ENCODE data around the gene ZBTB24. TPM values are rescaled to one million over a fixed set of nuclear protein-coding genes. Genes with fewer than 3 reads are reported as not detected.

Gene ZBTB24
- total RNA-seq, 1 experiment from 2014 or later, result 21.5 TPM

DNA sequence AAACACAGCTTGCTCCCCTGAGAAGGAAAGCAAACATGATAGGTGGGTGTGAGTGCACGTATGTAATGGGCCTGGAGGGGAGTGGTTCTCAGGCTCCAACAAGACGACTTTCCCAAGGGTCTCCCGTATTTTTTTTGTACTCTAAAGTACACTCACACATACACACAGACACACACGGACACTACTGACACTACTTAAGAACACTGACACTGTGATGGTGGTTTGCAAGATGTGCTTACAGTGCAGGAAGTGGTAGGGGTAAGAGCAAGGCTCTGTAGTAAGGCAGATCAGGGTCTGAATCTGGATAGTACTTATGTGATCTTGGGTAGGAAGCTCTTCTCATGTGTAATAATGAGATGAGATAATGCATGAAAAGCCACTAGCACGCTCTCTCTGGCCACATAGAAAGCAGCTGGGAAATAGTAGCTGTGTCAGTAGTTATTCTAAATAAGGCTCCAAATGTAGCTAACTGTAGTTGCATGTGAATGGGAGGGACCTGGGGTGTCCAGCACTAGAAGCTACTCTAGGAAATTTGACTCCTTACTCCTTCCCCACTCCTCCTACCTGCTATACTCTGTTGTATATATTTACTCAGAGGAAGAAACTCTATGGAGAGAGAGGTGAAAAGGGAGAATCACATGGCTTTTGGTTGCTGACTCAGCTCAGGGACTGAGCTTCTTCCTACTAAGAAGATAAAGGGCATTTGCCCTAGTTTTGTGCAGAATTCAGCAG, 8.4 kb upstream of the ZBTB24 start:
- intact Hi-C loops (cut with micrococcal nuclease; ENCODE audit: unreplicated experiment), result no loop called here
- in situ Hi-C loops (cut with HindIII; ENCODE audit: low pct_unique_long_range_greater_than_20kb, low sequenced_read_pairs), result no loop called here
- no peaks in the 10 kb centered on the region for H3K4me1 ChIP-seq (ENCODE audit: control insufficient read depth, insufficient read depth, low read length)
- DNase-seq (ENCODE audit: low read depth, low spot score), result no peak
- H3K4me3 ChIP-seq (ENCODE audit: low read depth in 2 of 2, low read length in 2 of 2), result no peak overlapping the region
- H3K36me3 ChIP-seq (ENCODE audit: control insufficient read depth, insufficient read depth, low read length), result no peaks in the 10 kb centered on the region
- no peaks in the 10 kb centered on the region for H3K9me3 ChIP-seq (ENCODE audit: control insufficient read depth, insufficient read depth, low read depth, low read length)
- TF ChIP-seq, protein P1, sequence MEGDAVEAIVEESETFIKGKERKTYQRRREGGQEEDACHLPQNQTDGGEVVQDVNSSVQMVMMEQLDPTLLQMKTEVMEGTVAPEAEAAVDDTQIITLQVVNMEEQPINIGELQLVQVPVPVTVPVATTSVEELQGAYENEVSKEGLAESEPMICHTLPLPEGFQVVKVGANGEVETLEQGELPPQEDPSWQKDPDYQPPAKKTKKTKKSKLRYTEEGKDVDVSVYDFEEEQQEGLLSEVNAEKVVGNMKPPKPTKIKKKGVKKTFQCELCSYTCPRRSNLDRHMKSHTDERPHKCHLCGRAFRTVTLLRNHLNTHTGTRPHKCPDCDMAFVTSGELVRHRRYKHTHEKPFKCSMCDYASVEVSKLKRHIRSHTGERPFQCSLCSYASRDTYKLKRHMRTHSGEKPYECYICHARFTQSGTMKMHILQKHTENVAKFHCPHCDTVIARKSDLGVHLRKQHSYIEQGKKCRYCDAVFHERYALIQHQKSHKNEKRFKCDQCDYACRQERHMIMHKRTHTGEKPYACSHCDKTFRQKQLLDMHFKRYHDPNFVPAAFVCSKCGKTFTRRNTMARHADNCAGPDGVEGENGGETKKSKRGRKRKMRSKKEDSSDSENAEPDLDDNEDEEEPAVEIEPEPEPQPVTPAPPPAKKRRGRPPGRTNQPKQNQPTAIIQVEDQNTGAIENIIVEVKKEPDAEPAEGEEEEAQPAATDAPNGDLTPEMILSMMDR (IDR thresholded peaks at IDR 0.05), result no peak
- TF ChIP-seq SIN3A (IDR thresholded peaks at IDR 0.05; ENCODE audit: borderline replicate concordance, insufficient read depth, low read depth, low read length), result no peak
- ChIA-PET CTCF (interaction anchor here (0.5 kb wide), 1 partner anchor 496 kb away, joined by 4 read pairs; no protein-coding TSS in a partner anchor), POLR2A (interaction anchor here (0.6 kb wide), 1 partner anchor 1383 kb away, joined by 3 read pairs; no protein-coding TSS in a partner anchor)
- peaks cover 29% of the 10 kb centered on the region for H3K27me3 ChIP-seq (ENCODE audit: control insufficient read depth, insufficient read depth, low read length)
- no peak overlapping the region for H3K27ac ChIP-seq (ENCODE audit: low read length)
- BruUV-seq (replicated peaks), result no TSS peak
- peak; percentile 46; the same call in 1 of the 2 replicates for ATAC-seq

DNA sequence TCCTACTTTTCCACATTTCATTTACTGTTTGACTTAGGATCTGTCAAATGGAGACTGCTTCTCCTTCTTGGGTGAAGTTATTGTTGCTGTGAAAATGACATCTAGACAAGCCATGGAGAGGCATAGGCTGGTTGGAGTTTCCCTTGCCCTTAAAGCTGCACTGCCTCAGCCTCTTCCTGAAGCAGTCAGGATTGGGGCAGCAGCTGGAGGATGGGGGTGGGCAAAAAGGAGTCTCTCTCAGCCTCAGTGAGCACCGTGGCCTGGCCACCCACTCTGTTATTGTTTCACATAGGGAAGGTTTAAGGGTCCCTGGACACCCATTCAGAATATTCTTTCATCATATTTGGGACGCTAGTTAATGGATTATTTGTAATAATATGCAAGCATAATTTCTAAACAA, 7.7 kb upstream of the ZBTB24 start:
- ChIA-PET POLR2A (interaction anchor here (0.6 kb wide), 1 partner anchor 1383 kb away, joined by 3 read pairs; no protein-coding TSS in a partner anchor), CTCF (no interaction called here)
- in situ Hi-C loops (cut with HindIII; ENCODE audit: low pct_unique_long_range_greater_than_20kb, low sequenced_read_pairs) (no loop called here), intact Hi-C loops (cut with micrococcal nuclease; ENCODE audit: unreplicated experiment) (no loop called here)
- Histone ChIP-seq H3K4me1 (ENCODE audit: control insufficient read depth, insufficient read depth, low read length) (no peaks in the 10 kb centered on the region; the same call in 1 of the 2 replicates), H3K27ac (ENCODE audit: low read length) (no peak overlapping the region), H3K27me3 (ENCODE audit: control insufficient read depth, insufficient read depth, low read length) (peaks cover 26% of the 10 kb centered on the region), H3K4me3 (ENCODE audit: low read depth in 2 of 2, low read length in 2 of 2) (no peak overlapping the region), H3K9me3 (ENCODE audit: control insufficient read depth, insufficient read depth, low read depth, low read length) (no peaks in the 10 kb centered on the region), H3K36me3 (ENCODE audit: control insufficient read depth, insufficient read depth, low read length) (no peaks in the 10 kb centered on the region)
- DNase-seq (ENCODE audit: low read depth, low spot score) (no peak), ATAC-seq (no peak; the same call in 1 of the 2 replicates)
- no TSS peak for BruUV-seq (replicated peaks)
- TF ChIP-seq POLR2AphosphoS5 (IDR thresholded peaks at IDR 0.05; ENCODE audit: low read depth, low read length) (no peak), TCF7L2 (IDR thresholded peaks at IDR 0.05; ENCODE audit: low read depth, low read length) (no peak), SIN3A (IDR thresholded peaks at IDR 0.05; ENCODE audit: borderline replicate concordance, insufficient read depth, low read depth, low read length) (no peak)
- TF ChIP-seq, protein P2, sequence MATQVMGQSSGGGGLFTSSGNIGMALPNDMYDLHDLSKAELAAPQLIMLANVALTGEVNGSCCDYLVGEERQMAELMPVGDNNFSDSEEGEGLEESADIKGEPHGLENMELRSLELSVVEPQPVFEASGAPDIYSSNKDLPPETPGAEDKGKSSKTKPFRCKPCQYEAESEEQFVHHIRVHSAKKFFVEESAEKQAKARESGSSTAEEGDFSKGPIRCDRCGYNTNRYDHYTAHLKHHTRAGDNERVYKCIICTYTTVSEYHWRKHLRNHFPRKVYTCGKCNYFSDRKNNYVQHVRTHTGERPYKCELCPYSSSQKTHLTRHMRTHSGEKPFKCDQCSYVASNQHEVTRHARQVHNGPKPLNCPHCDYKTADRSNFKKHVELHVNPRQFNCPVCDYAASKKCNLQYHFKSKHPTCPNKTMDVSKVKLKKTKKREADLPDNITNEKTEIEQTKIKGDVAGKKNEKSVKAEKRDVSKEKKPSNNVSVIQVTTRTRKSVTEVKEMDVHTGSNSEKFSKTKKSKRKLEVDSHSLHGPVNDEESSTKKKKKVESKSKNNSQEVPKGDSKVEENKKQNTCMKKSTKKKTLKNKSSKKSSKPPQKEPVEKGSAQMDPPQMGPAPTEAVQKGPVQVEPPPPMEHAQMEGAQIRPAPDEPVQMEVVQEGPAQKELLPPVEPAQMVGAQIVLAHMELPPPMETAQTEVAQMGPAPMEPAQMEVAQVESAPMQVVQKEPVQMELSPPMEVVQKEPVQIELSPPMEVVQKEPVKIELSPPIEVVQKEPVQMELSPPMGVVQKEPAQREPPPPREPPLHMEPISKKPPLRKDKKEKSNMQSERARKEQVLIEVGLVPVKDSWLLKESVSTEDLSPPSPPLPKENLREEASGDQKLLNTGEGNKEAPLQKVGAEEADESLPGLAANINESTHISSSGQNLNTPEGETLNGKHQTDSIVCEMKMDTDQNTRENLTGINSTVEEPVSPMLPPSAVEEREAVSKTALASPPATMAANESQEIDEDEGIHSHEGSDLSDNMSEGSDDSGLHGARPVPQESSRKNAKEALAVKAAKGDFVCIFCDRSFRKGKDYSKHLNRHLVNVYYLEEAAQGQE (IDR thresholded peaks at IDR 0.05; ENCODE audit: insufficient read depth in 1 of 2, low read depth in 2 of 2, low read length in 1 of 2), result no peak
- TF ChIP-seq, protein P1 (IDR thresholded peaks at IDR 0.05), result no peak

Measured in Panc1 (cell line).